HUES6 (cell line): ENCODE data around the gene ARHGEF16.

Experiments
- H3K27ac ChIP-seq: 2 replicates; pipeline ENCODE4 v1.7.0; 2013; ENCODE audit warnings: low read depth, mild to moderate bottlenecking, low read length, inconsistent platforms
- H3K27me3 ChIP-seq: 2 replicates; pipeline ENCODE4 v1.6.1; 2013; ENCODE audit warnings: low read length; ENCODE audit not compliant: control insufficient read depth, insufficient read depth
- H3K36me3 ChIP-seq: 2 replicates; pipeline ENCODE4 v1.6.1; 2013; ENCODE audit warnings: low read length; ENCODE audit not compliant: control insufficient read depth, insufficient read depth
- H3K4me1 ChIP-seq: 2 replicates; pipeline ENCODE4 v1.6.1; 2013; ENCODE audit warnings: low read length; ENCODE audit not compliant: control insufficient read depth, insufficient read depth
- H3K4me3 ChIP-seq: 2 replicates; pipeline ENCODE4 v1.5.1; 2013; ENCODE audit warnings: low read depth, low read length
- H3K9ac ChIP-seq: one replicate; pipeline ENCODE4 v1.6.1; 2013; ENCODE audit warnings: mild to moderate bottlenecking, low read length
- H3K9me3 ChIP-seq: 2 replicates; pipeline ENCODE4 v1.6.1; 2013; ENCODE audit warnings: low read depth, low read length; ENCODE audit not compliant: control insufficient read depth, insufficient read depth

ARHGEF16 gene

GRCh38 chr1:3459051-3459908 lies 4.8 kb downstream of the ARHGEF16 start:
- no peaks in the 10 kb centered on the region for H3K9me3 ChIP-seq
- no peak overlapping the region for H3K9ac ChIP-seq
- H3K27ac ChIP-seq = no peak overlapping the region
- H3K36me3 ChIP-seq = peaks cover 8% of the 10 kb centered on the region; the same call in 1 of the 2 replicates
- no peaks in the 10 kb centered on the region for H3K27me3 ChIP-seq
- H3K4me1 ChIP-seq = peaks cover 28% of the 10 kb centered on the region; the same call in 1 of the 2 replicates
- H3K4me3 ChIP-seq = no peak overlapping the region

GRCh38 chr1:3459940-3460671 lies 5.6 kb downstream of the ARHGEF16 start:
- peaks cover 28% of the 10 kb centered on the region; the same call in 1 of the 2 replicates for H3K4me1 ChIP-seq
- H3K36me3 ChIP-seq = peaks cover 12% of the 10 kb centered on the region
- H3K27ac ChIP-seq = no peak overlapping the region
- H3K9ac ChIP-seq = peak overlapping the region; percentile 25
- no peaks in the 10 kb centered on the region for H3K9me3 ChIP-seq
- no peaks in the 10 kb centered on the region for H3K27me3 ChIP-seq
- no peak overlapping the region for H3K4me3 ChIP-seq

GRCh38 chr1:3460672-3461131 lies 6.2 kb downstream of the ARHGEF16 start:
- Histone ChIP-seq H3K4me3 (no peak overlapping the region), H3K4me1 (peaks cover 23% of the 10 kb centered on the region; the same call in 1 of the 2 replicates), H3K9me3 (no peaks in the 10 kb centered on the region), H3K9ac (peak overlapping the region; percentile 25), H3K36me3 (peaks cover 12% of the 10 kb centered on the region), H3K27ac (0 out of 2 replicates have a peak overlapping the region, but pooled peaks have one; percentile 13), H3K27me3 (no peaks in the 10 kb centered on the region)

- Histone ChIP-seq H3K9ac (no peak overlapping the region), H3K27me3 (no peaks in the 10 kb centered on the region), H3K27ac (0 out of 2 replicates have a peak overlapping the region, but pooled peaks have one; percentile 13), H3K36me3 (peaks cover 12% of the 10 kb centered on the region), H3K4me3 (no peak overlapping the region), H3K4me1 (peaks cover 19% of the 10 kb centered on the region; the same call in 1 of the 2 replicates), H3K9me3 (no peaks in the 10 kb centered on the region)
Observed at GRCh38 chr1:3461238-3461933, 6.9 kb downstream of the ARHGEF16 start.

GRCh38 chr1:3461934-3462275 lies 7.4 kb downstream of the ARHGEF16 start:
- H3K9ac ChIP-seq = no peak overlapping the region
- H3K36me3 ChIP-seq = peaks cover 12% of the 10 kb centered on the region
- no peaks in the 10 kb centered on the region for H3K27me3 ChIP-seq
- H3K4me1 ChIP-seq = peaks cover 19% of the 10 kb centered on the region; the same call in 1 of the 2 replicates
- no peak overlapping the region for H3K27ac ChIP-seq
- H3K9me3 ChIP-seq = no peaks in the 10 kb centered on the region
- no peak overlapping the region for H3K4me3 ChIP-seq

GRCh38 chr1:3462356-3463012 lies 8.0 kb downstream of the ARHGEF16 start:
- Histone ChIP-seq H3K27me3 (no peaks in the 10 kb centered on the region), H3K36me3 (peaks cover 12% of the 10 kb centered on the region), H3K4me1 (peaks cover 19% of the 10 kb centered on the region; the same call in 1 of the 2 replicates), H3K4me3 (no peak overlapping the region), H3K27ac (no peak overlapping the region; the same call in 1 of the 2 replicates), H3K9ac (no peak overlapping the region), H3K9me3 (no peaks in the 10 kb centered on the region)

- H3K4me3 ChIP-seq = no peak overlapping the region
- no peak overlapping the region for H3K27ac ChIP-seq
- H3K9ac ChIP-seq = no peak overlapping the region
- peaks cover 16% of the 10 kb centered on the region; the same call in 1 of the 2 replicates for H3K4me1 ChIP-seq
- peaks cover 12% of the 10 kb centered on the region for H3K36me3 ChIP-seq
- no peaks in the 10 kb centered on the region for H3K27me3 ChIP-seq
- no peaks in the 10 kb centered on the region for H3K9me3 ChIP-seq
Observed at GRCh38 chr1:3463013-3463385, 8.5 kb downstream of the ARHGEF16 start.

- Histone ChIP-seq H3K27me3 (no peaks in the 10 kb centered on the region), H3K4me1 (peaks cover 11% of the 10 kb centered on the region; the same call in 1 of the 2 replicates), H3K4me3 (no peak overlapping the region), H3K9me3 (no peaks in the 10 kb centered on the region), H3K27ac (no peak overlapping the region), H3K9ac (no peak overlapping the region), H3K36me3 (peaks cover 12% of the 10 kb centered on the region)
Observed at GRCh38 chr1:3463408-3463863, 9.0 kb downstream of the ARHGEF16 start.

- H3K27me3 ChIP-seq = no peaks in the 10 kb centered on the region
- H3K36me3 ChIP-seq = peaks cover 15% of the 10 kb centered on the region
- no peaks in the 10 kb centered on the region for H3K9me3 ChIP-seq
- H3K4me1 ChIP-seq = peaks cover 10% of the 10 kb centered on the region; the same call in 1 of the 2 replicates
- no peak overlapping the region for H3K4me3 ChIP-seq
- no peak overlapping the region for H3K27ac ChIP-seq
- H3K9ac ChIP-seq = no peak overlapping the region
Observed at GRCh38 chr1:3463891-3464648, 9.6 kb downstream of the ARHGEF16 start.

GRCh38 chr1:3464649-3465025 lies 10.2 kb downstream of the ARHGEF16 start:
- H3K27me3 ChIP-seq = no peaks in the 10 kb centered on the region
- H3K4me3 ChIP-seq = no peak overlapping the region
- H3K9me3 ChIP-seq = no peaks in the 10 kb centered on the region
- H3K27ac ChIP-seq = no peak overlapping the region
- peaks cover 10% of the 10 kb centered on the region; the same call in 1 of the 2 replicates for H3K4me1 ChIP-seq
- no peak overlapping the region for H3K9ac ChIP-seq
- peaks cover 21% of the 10 kb centered on the region for H3K36me3 ChIP-seq
